CD8-positive, alpha-beta memory T cell (primary cell): ENCODE measurements around the gene DSCAM. TPM values are rescaled to one million over a fixed set of nuclear protein-coding genes. Genes with fewer than 3 reads are reported as not detected.

ENCODE experiments used
- CTCF ChIA-PET: fragments of 350-600 bp; sonication (Branson Sonifier 250); formaldehyde crosslinking; loops from one replicate; lab custom pipeline; 2021; ENCODE audit warnings: antibody characterized with exemption; lab: Charles Lee
- POLR2A ChIA-PET: fragments of 350-600 bp; sonication (Branson Sonifier 250); formaldehyde crosslinking; loops from one replicate; lab custom pipeline; 2021; ENCODE audit warnings: antibody characterized with exemption; lab: Charles Lee
- DNase-seq, 5 donors: peaks; one replicate each; pipeline versions ENCODE4 v3.0.0 to v3.0.0-alpha.2; 2020 to 2022; ENCODE audit warnings: mixed read lengths in 1 of 5
- H3K27ac ChIP-seq: one replicate; pipeline ENCODE4 v1.7.0; 2013; ENCODE audit warnings: low read depth, mild to moderate bottlenecking, low read length, moderate library complexity
- H3K27me3 ChIP-seq: 2 replicates; pipeline ENCODE4 v1.7.0; 2013; ENCODE audit warnings: low read length, mild to moderate bottlenecking; ENCODE audit not compliant: insufficient read depth, poor library complexity, severe bottlenecking
- H3K36me3 ChIP-seq: 2 replicates; pipeline ENCODE4 v1.7.0; 2013; ENCODE audit warnings: mild to moderate bottlenecking, low read length, moderate library complexity; ENCODE audit not compliant: insufficient read depth
- H3K4me1 ChIP-seq: 2 replicates; pipeline ENCODE4 v1.7.0; 2013; ENCODE audit warnings: mild to moderate bottlenecking, low read length, moderate library complexity; ENCODE audit not compliant: insufficient read depth
- H3K4me3 ChIP-seq: 2 replicates; pipeline ENCODE4 v1.7.0; 2013; ENCODE audit warnings: mild to moderate bottlenecking, low read length
- H3K9me3 ChIP-seq: 2 replicates; pipeline ENCODE4 v1.7.0; 2013; ENCODE audit warnings: mild to moderate bottlenecking, low read length
- H3K27ac Mint-ChIP-seq, 8 donors: one replicate each; pipeline ENCODE4 v1.8.0; 2020 to 2021; ENCODE audit warnings: mixed read lengths in 8 of 8, mild to moderate bottlenecking in 6 of 8, inconsistent platforms in 3 of 8, moderate library complexity in 3 of 8
- H3K27me3 Mint-ChIP-seq, 2 donors: one replicate each; pipeline ENCODE4 v1.8.0; 2020 to 2021; ENCODE audit warnings: mixed read lengths in 2 of 2, mild to moderate bottlenecking in 1 of 2, moderate library complexity in 1 of 2
- H3K36me3 Mint-ChIP-seq, 3 donors: one replicate each; pipeline ENCODE4 v1.8.0; 2020 to 2021; ENCODE audit warnings: mixed read lengths in 3 of 3, inconsistent platforms in 1 of 3, mild to moderate bottlenecking in 1 of 3
- H3K4me1 Mint-ChIP-seq, 3 donors: one replicate each; pipeline ENCODE4 v1.8.0; 2020 to 2021; ENCODE audit warnings: mixed read lengths in 3 of 3, inconsistent platforms in 1 of 3, mild to moderate bottlenecking in 1 of 3
- H3K4me3 Mint-ChIP-seq, 7 donors: one replicate each; pipeline ENCODE4 v1.8.0; 2020 to 2021; ENCODE audit warnings: mixed read lengths in 7 of 7, mild to moderate bottlenecking in 6 of 7, moderate library complexity in 4 of 7, inconsistent platforms in 2 of 7
- H3K9me3 Mint-ChIP-seq, 5 donors: one replicate each; pipeline ENCODE4 v1.8.0; 2020 to 2022; ENCODE audit warnings: mixed read lengths in 5 of 5, mild to moderate bottlenecking in 3 of 5, moderate library complexity in 2 of 5, inconsistent platforms in 1 of 5
- polyA plus RNA-seq: library from polyadenylated mRNA; unstranded; fragments of 300-500 nt; fragmentation: Illumina TruSeq; gene quantifications from one replicate; pipeline ENCODE4 v1.2.3, GENCODE V29; 2021
- total RNA-seq, 2 experiments: library from RNA; stranded (reverse); gene quantifications; one replicate each; pipeline ENCODE4 v1.2.3, GENCODE V29; 2021

DSCAM gene
- total and polyA plus RNA-seq, 3 experiments from 2014 or later, result not detected

DNA sequence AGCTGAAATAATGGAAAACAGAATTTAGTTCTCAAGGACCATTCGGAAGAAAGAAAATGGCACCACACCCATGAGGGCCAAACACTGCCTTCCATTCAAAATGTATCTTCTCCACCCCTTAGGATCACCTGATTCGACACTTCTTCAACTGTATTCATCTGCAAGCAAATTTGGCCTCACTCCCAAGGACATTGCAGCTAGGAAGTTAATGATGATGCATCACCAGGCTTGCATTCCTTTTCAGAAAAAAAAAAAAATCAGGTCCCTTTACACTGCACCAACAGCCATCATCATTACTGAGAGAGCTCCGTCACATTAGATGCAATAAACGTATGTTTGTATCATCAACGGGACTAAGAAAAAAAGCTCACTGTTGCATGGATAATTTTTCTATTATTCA is 611.4 kb downstream of the DSCAM start:
- Histone ChIP-seq H3K27me3 (no peaks in the 10 kb centered on the region), H3K9me3 (no peaks in the 10 kb centered on the region), H3K4me3 (no peak overlapping the region), H3K36me3 (no peaks in the 10 kb centered on the region), H3K27ac (no peak overlapping the region), H3K4me1 (no peaks in the 10 kb centered on the region)
- no peaks in the 10 kb centered on the region for H3K36me3 Mint-ChIP-seq
- H3K4me3 Mint-ChIP-seq, result no peak overlapping the region
- no peak overlapping the region for H3K27ac Mint-ChIP-seq
- ChIA-PET CTCF (interaction anchor here (0.7 kb wide), 1 partner anchor 17 kb away, joined by 3 read pairs; no protein-coding TSS in a partner anchor), POLR2A (no interaction called here)
- H3K27me3 Mint-ChIP-seq, result peaks cover 0 to 1% of the 10 kb centered on the region in 2 donors
- H3K9me3 Mint-ChIP-seq, result peaks cover 0 to 16% (median 3%) of the 10 kb centered on the region in 5 donors
- H3K4me1 Mint-ChIP-seq, result no peaks in the 10 kb centered on the region
- DNase-seq, result no peak

- Histone ChIP-seq H3K27ac (no peak overlapping the region), H3K36me3 (no peaks in the 10 kb centered on the region), H3K4me1 (no peaks in the 10 kb centered on the region), H3K27me3 (no peaks in the 10 kb centered on the region), H3K9me3 (no peaks in the 10 kb centered on the region), H3K4me3 (no peak overlapping the region)
- POLR2A ChIA-PET, result no interaction called here
- Mint-ChIP-seq H3K27ac (no peak overlapping the region), H3K27me3 (no peaks in the 10 kb centered on the region), H3K4me1 (no peaks in the 10 kb centered on the region), H3K9me3 (peaks cover 0 to 10% (median 6%) of the 10 kb centered on the region in 5 donors), H3K4me3 (no peak overlapping the region), H3K36me3 (no peaks in the 10 kb centered on the region)
- CTCF ChIA-PET, result no interaction called here
- DNase-seq, result no peak
These were observed 615.0 kb downstream of the DSCAM start for GRCh38 chr21:40231979-40232378.

GRCh38 chr21:40227096-40227495 is 619.9 kb downstream of the DSCAM start:
- no peak overlapping the region for H3K4me3 Mint-ChIP-seq
- H3K27ac Mint-ChIP-seq, result no peak overlapping the region
- no peaks in the 10 kb centered on the region for H3K36me3 Mint-ChIP-seq
- no peak for DNase-seq
- CTCF ChIA-PET, result no interaction called here
- H3K27me3 ChIP-seq, result no peaks in the 10 kb centered on the region
- no peaks in the 10 kb centered on the region for H3K4me1 Mint-ChIP-seq
- H3K27ac ChIP-seq, result no peak overlapping the region
- no peaks in the 10 kb centered on the region for H3K27me3 Mint-ChIP-seq
- H3K4me1 ChIP-seq, result no peaks in the 10 kb centered on the region
- POLR2A ChIA-PET, result no interaction called here
- no peaks in the 10 kb centered on the region for H3K36me3 ChIP-seq
- H3K9me3 ChIP-seq, result no peaks in the 10 kb centered on the region
- H3K9me3 Mint-ChIP-seq, result peaks cover 3 to 9% (median 4%) of the 10 kb centered on the region in 5 donors
- no peak overlapping the region for H3K4me3 ChIP-seq

- Histone ChIP-seq H3K27me3 (no peaks in the 10 kb centered on the region), H3K4me3 (no peak overlapping the region), H3K36me3 (no peaks in the 10 kb centered on the region), H3K4me1 (no peaks in the 10 kb centered on the region), H3K27ac (no peak overlapping the region), H3K9me3 (no peaks in the 10 kb centered on the region)
- Mint-ChIP-seq H3K4me3 (no peak overlapping the region), H3K27me3 (no peaks in the 10 kb centered on the region), H3K36me3 (no peaks in the 10 kb centered on the region), H3K4me1 (no peaks in the 10 kb centered on the region), H3K9me3 (peaks cover 0 to 9% (median 3%) of the 10 kb centered on the region in 5 donors), H3K27ac (no peak overlapping the region)
- DNase-seq, result no peak
- CTCF ChIA-PET, result no interaction called here
- POLR2A ChIA-PET, result no interaction called here
These were observed 631.0 kb downstream of the DSCAM start for GRCh38 chr21:40215941-40216340.

- ChIA-PET CTCF (no interaction called here), POLR2A (no interaction called here)
- DNase-seq, result no peak
- Mint-ChIP-seq H3K36me3 (no peaks in the 10 kb centered on the region), H3K9me3 (peaks cover 0 to 7% (median 6%) of the 10 kb centered on the region in 5 donors), H3K27me3 (no peaks in the 10 kb centered on the region), H3K4me3 (no peak overlapping the region), H3K4me1 (no peaks in the 10 kb centered on the region), H3K27ac (no peak overlapping the region)
- no peak overlapping the region for H3K27ac ChIP-seq
- H3K9me3 ChIP-seq, result no peaks in the 10 kb centered on the region
- no peaks in the 10 kb centered on the region for H3K36me3 ChIP-seq
- H3K4me1 ChIP-seq, result no peaks in the 10 kb centered on the region
- no peak overlapping the region for H3K4me3 ChIP-seq
- H3K27me3 ChIP-seq, result no peaks in the 10 kb centered on the region
These were observed 636.7 kb downstream of the DSCAM start for GRCh38 chr21:40210251-40210650.

GRCh38 chr21:40208948-40209345 is 638.0 kb downstream of the DSCAM start:
- no peak for DNase-seq
- ChIA-PET POLR2A (no interaction called here), CTCF (no interaction called here)
- Histone ChIP-seq H3K9me3 (no peaks in the 10 kb centered on the region), H3K4me3 (no peak overlapping the region), H3K4me1 (no peaks in the 10 kb centered on the region), H3K27ac (no peak overlapping the region), H3K36me3 (no peaks in the 10 kb centered on the region), H3K27me3 (no peaks in the 10 kb centered on the region)
- Mint-ChIP-seq H3K4me1 (no peaks in the 10 kb centered on the region), H3K4me3 (no peak overlapping the region), H3K36me3 (no peaks in the 10 kb centered on the region), H3K27me3 (no peaks in the 10 kb centered on the region), H3K9me3 (peaks cover 2 to 7% (median 6%) of the 10 kb centered on the region in 5 donors), H3K27ac (no peak overlapping the region)

GRCh38 chr21:40208206-40208947 is 638.6 kb downstream of the DSCAM start:
- Histone ChIP-seq H3K36me3 (no peaks in the 10 kb centered on the region), H3K9me3 (no peaks in the 10 kb centered on the region), H3K27ac (no peak overlapping the region), H3K4me3 (no peak overlapping the region), H3K4me1 (no peaks in the 10 kb centered on the region), H3K27me3 (no peaks in the 10 kb centered on the region)
- H3K27me3 Mint-ChIP-seq, result no peaks in the 10 kb centered on the region
- H3K4me1 Mint-ChIP-seq, result no peaks in the 10 kb centered on the region
- H3K4me3 Mint-ChIP-seq, result no peak overlapping the region
- CTCF ChIA-PET, result no interaction called here
- no peak for DNase-seq
- H3K9me3 Mint-ChIP-seq, result peaks cover 2 to 7% (median 4%) of the 10 kb centered on the region in 5 donors
- no peaks in the 10 kb centered on the region for H3K36me3 Mint-ChIP-seq
- H3K27ac Mint-ChIP-seq, result no peak overlapping the region
- POLR2A ChIA-PET, result no interaction called here

DNA sequence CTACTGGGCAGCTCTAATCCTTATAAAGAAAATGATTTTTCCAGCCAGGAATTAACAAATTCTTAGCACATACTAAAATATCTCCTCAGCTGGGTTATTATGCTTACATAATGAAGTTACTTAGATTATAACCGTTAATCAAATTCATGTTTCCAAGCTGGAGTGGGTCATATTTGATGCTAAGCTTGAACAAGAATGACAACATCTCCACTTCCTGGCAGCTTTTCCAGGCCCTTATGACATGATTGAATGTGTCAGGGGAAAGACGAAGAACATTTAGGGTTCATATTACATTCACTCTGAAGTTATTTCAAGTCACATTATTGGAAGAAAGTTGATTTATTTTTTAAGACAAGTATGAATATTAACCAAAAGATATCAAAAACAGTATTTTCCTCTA is 646.0 kb downstream of the DSCAM start:
- Histone ChIP-seq H3K4me3 (no peak overlapping the region), H3K9me3 (no peaks in the 10 kb centered on the region), H3K27ac (no peak overlapping the region), H3K4me1 (no peaks in the 10 kb centered on the region), H3K36me3 (no peaks in the 10 kb centered on the region), H3K27me3 (no peaks in the 10 kb centered on the region)
- H3K9me3 Mint-ChIP-seq, result peaks cover 4 to 15% (median 6%) of the 10 kb centered on the region in 5 donors
- H3K4me3 Mint-ChIP-seq, result no peak overlapping the region
- no peaks in the 10 kb centered on the region for H3K4me1 Mint-ChIP-seq
- H3K27ac Mint-ChIP-seq, result no peak overlapping the region
- H3K27me3 Mint-ChIP-seq, result peaks cover 0 to 2% of the 10 kb centered on the region in 2 donors
- POLR2A ChIA-PET, result no interaction called here
- CTCF ChIA-PET, result no interaction called here
- no peak for DNase-seq
- H3K36me3 Mint-ChIP-seq, result no peaks in the 10 kb centered on the region
